GM18951 (cell line): ENCODE measurements around the gene BHLHE41.
A peak's percentile ranks its signal among the peaks of the same experiment; 100 is the strongest.

Source experiments
- POLR2A ChIP-seq: IDR thresholded peaks from 4 replicates; pipeline ENCODE4 v1.6.1; 2011; ENCODE audit warnings: mild to moderate bottlenecking; ENCODE audit not compliant: insufficient read length, insufficient read depth; ENCODE audit errors: extremely low read depth
- in situ Hi-C: fragments of 300-500 bp; cut with MboI; formaldehyde crosslinking; loops from one replicate; pipeline ENCODE4 v1.12.0; 2022; ENCODE audit warnings: low sequenced_read_pairs, mixed read lengths, inconsistent platforms; ENCODE audit not compliant: unreplicated experiment

Gene BHLHE41

GRCh38 chr12:26124446-26125399, at the start of gene BHLHE41:
Gene BHLHE41 (minus strand): TSS chr12:26125037. CDS start chr12:26124779, 258 bp downstream.
- TF ChIP-seq POLR2A = peak; percentile 39
- in situ Hi-C loops = no loop called here

- TF ChIP-seq POLR2A = no peak
- in situ Hi-C loops = no loop called here
Observed at GRCh38 chr12:26172946-26173552, 48.2 kb upstream of the BHLHE41 start.

- no peak for TF ChIP-seq POLR2A
Observed at GRCh38 chr12:26172539-26172938, 47.7 kb upstream of the BHLHE41 start.

DNA sequence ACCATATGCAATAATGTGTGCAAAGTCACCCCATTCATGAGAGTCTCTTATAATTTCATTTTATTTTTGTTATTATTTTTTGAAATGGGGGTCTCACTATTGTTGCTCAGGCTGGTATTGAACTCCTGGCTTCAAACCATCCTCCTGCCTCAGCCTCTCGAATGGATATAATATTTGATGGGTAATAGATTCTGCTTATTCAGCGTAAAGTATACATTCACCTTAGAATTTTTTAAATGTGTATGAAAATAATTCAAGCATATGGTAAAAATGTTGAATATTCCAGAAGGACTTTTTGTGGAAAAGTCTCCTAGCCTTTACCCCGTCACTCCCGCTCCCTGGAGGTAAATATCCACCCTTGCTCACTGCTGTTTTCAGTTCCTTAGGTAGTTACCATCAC, 47.2 kb upstream of the BHLHE41 start:
- in situ Hi-C loops = no loop called here
- TF ChIP-seq POLR2A = no peak

More at GRCh38 chr12:26172539-26172938, 47.7 kb upstream of the BHLHE41 start:
- in situ Hi-C loops = no loop called here

DNA sequence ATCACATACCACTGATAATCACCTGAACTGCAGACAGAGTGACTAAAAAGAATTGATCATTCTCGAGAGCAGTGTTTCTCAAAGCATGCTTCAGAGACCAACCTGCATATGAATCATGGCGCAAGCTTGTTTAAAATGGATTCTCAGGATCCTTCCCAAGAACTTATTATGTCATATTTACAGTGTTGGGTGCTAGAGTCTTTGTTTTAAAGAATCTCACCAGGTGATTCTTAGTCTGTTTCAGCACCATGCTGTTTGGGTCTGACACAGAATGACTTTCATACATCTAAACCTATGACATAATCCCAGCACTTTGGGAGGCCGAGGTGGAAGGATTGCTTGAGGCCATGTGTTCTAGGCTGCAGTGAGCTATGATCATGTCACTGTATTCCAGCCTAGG, 39.3 kb upstream of the BHLHE41 start:
- in situ Hi-C loops = no loop called here
- TF ChIP-seq POLR2A = no peak

DNA sequence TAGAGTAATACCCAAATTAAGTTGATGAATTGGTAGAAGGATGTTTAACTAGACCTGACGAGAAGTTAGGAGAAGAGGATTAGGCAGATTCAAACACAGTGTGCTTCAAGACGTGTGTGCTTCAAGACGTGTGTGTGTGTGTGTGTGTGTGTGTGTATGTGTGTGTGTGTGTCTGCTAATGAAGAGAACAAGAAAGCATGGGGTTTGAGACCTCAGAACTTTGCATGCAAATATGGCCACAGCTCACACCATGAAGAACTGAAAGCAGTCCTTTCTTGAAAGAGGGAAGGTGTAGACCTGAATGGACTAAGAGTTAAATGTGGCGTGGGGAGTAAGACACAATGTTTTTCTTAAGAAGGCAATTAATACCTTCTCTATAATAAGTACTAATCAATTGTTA, 38.1 kb upstream of the BHLHE41 start:
- in situ Hi-C loops = no loop called here

DNA sequence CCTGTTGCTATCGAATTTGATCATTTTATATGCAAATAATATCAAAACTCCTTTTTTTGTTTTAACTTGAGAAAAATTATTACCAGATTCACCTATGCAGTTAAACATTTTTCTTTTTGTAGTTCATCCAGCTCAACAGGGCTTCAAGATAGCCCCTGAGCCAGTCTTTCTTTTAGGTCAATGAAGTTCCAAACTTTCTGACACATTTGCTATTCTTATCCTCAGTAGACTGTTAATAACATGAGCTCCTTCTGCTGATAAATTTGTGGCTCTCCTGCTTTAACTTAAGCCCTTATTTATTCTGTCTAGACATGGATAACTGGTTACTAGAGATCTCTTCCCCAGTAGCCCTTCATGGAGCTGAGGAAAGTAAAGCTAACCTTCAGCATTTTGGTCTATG, 37.3 kb upstream of the BHLHE41 start:
- in situ Hi-C loops = no loop called here
- no peak for TF ChIP-seq POLR2A

More for the DNA sequence above, 38.1 kb upstream of the BHLHE41 start:
- TF ChIP-seq POLR2A = no peak

DNA sequence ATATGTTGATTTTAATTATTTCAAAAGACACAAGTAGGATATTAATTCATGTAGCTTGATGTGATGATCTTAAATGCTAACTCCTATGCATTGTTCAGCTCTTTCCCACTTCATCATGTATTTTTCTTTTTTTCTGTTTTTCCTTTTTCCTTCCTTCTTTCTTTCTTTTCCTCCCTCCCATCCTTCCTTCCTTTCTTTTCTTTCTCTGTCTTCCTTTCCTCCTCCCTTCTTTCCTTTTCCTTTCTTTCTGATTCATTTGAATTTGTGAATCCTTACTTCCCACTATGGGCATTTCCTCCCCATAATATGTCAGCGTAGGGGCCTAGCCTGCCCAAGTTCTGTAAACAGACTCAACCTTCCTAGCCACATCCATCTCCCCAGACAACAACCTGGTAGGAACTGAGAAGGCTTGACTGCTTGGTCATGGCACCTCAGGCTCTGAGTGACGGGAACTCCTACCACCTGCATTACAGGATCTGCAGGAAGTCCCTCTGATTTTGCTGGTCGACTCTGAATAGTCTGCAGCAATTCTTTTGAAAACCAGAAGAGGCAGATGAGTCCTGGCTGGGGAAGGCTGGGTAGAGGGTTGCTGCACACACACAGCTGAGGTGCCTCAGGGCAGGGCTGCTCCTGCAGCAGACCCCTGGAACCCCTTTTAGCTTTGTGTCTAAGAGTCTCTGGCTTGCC, 33.4 kb upstream of the BHLHE41 start:
- in situ Hi-C loops = no loop called here
- no peak for TF ChIP-seq POLR2A

DNA sequence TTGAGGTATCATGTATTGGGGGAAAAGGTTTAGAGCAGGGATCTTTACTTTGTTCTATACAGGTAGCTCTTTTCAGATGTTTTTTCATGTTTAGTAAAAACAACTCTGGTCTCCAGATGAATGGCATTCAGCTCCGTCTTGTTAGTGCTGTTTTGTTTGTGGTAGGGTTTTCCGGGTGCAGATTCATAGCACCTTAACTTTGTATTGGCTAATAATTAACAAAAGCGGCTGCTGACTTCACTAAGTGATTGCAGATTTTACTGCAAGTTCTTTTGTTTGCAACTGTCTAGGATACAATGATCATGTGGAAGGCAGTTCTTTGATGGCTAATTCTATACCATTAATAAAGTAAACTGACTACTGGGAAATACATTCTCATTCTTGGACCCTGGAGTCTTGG, 32.2 kb upstream of the BHLHE41 start:
- no peak for TF ChIP-seq POLR2A
- in situ Hi-C loops = no loop called here

GRCh38 chr12:26156201-26156871, 31.5 kb upstream of the BHLHE41 start:
- in situ Hi-C loops = no loop called here
- peak; percentile 50 for TF ChIP-seq POLR2A

GRCh38 chr12:26153421-26154154, 28.8 kb upstream of the BHLHE41 start:
- TF ChIP-seq POLR2A = no peak
- in situ Hi-C loops = no loop called here

GRCh38 chr12:26152507-26153102, 27.8 kb upstream of the BHLHE41 start:
- in situ Hi-C loops = no loop called here
- TF ChIP-seq POLR2A = no peak
